ENCODE data around the gene NFKB1. TPM values are rescaled to one million over a fixed set of nuclear protein-coding genes. Genes with fewer than 3 reads are reported as not detected.

NFKB1 gene
- total and polyA plus RNA-seq, 10 of the 15 experiments (the other 5 are each of a cell fraction or from before 2014, with no cell fraction given) = 8.7 to 110 (median 57.3) TPM

- Histone ChIP-seq H3K36me3 (ENCODE audit: control insufficient read depth in 2 of 2, insufficient read depth in 2 of 2, low read length in 1 of 2) (no peaks in the 10 kb centered on the region), H3K9me3 (replicated peaks; ENCODE audit: control insufficient read depth, insufficient read depth, low read length) (no peaks in the 10 kb centered on the region), H3K27me3 (replicated peaks in 1 of 2; ENCODE audit: control insufficient read depth in 2 of 2, insufficient read depth in 2 of 2, low read length in 1 of 2) (no peaks in the 10 kb centered on the region; a peak in 1 of 4 replicates), H3K27ac (ENCODE audit: control insufficient read depth, insufficient read depth) (no peak overlapping the region), H3K9ac (ENCODE audit: control insufficient read depth, insufficient read depth, low read length) (no peak overlapping the region), H3K79me2 (ENCODE audit: control insufficient read depth, insufficient read depth, low read length) (no peaks in the 10 kb centered on the region), H2AFZ (ENCODE audit: control insufficient read depth, low read depth, low read length) (no peak overlapping the region), H3K4me3 (no peak overlapping the region), H3K4me2 (ENCODE audit: control insufficient read depth, insufficient read depth) (no peak overlapping the region), H3K4me1 (ENCODE audit: control insufficient read depth, insufficient read depth, low read length) (no peaks in the 10 kb centered on the region), H4K20me1 (ENCODE audit: control insufficient read depth, insufficient read depth) (no peaks in the 10 kb centered on the region)
- ChIA-PET POLR2A (interaction anchor here (0.8 kb wide), 1 partner anchor 132 kb away, joined by 3 read pairs; no protein-coding TSS in a partner anchor), CTCF (interaction anchor here (1.2 to 1.8 kb wide), 2 partner anchors 8 to 23 kb away, joined by 3 to 7 read pairs; no protein-coding TSS in a partner anchor), RAD21 (ENCODE audit: unreplicated experiment) (interaction anchor here (0.8 to 1.0 kb wide), 2 partner anchors 155 to 172 kb away, joined by 3 to 6 read pairs; no protein-coding TSS in a partner anchor), SMC1A (ENCODE audit: uncharacterized antibody, unreplicated experiment) (interaction anchor here (1.2 kb wide), 1 partner anchor 165 kb away, joined by 6 read pairs; no protein-coding TSS in a partner anchor)
- DNase-seq (ENCODE audit: low read depth, low spot score) = no peak
- TF ChIP-seq ZZZ3 (IDR thresholded peaks at IDR 0.05; ENCODE audit: control insufficient read depth, insufficient read length, low read depth) = no peak
- no peak for TF ChIP-seq MTA2 (IDR thresholded peaks at IDR 0.05; ENCODE audit: low read depth)
- TF ChIP-seq RCOR1 (conservative IDR thresholded peaks at IDR 0.05; ENCODE audit: low read depth, low read length) = no peak
- TF ChIP-seq GATAD2B (conservative IDR thresholded peaks at IDR 0.05; ENCODE audit: low read depth) = no peak
- no peak for TF ChIP-seq ASH2L (IDR thresholded peaks at IDR 0.05; ENCODE audit: borderline replicate concordance, low read depth)
- no peak for TF ChIP-seq SUZ12 (IDR thresholded peaks at IDR 0.05; ENCODE audit: unreplicated experiment)
- TF ChIP-seq, protein P1, sequence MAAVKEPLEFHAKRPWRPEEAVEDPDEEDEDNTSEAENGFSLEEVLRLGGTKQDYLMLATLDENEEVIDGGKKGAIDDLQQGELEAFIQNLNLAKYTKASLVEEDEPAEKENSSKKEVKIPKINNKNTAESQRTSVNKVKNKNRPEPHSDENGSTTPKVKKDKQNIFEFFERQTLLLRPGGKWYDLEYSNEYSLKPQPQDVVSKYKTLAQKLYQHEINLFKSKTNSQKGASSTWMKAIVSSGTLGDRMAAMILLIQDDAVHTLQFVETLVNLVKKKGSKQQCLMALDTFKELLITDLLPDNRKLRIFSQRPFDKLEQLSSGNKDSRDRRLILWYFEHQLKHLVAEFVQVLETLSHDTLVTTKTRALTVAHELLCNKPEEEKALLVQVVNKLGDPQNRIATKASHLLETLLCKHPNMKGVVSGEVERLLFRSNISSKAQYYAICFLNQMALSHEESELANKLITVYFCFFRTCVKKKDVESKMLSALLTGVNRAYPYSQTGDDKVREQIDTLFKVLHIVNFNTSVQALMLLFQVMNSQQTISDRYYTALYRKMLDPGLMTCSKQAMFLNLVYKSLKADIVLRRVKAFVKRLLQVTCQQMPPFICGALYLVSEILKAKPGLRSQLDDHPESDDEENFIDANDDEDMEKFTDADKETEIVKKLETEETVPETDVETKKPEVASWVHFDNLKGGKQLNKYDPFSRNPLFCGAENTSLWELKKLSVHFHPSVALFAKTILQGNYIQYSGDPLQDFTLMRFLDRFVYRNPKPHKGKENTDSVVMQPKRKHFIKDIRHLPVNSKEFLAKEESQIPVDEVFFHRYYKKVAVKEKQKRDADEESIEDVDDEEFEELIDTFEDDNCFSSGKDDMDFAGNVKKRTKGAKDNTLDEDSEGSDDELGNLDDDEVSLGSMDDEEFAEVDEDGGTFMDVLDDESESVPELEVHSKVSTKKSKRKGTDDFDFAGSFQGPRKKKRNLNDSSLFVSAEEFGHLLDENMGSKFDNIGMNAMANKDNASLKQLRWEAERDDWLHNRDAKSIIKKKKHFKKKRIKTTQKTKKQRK (IDR thresholded peaks at IDR 0.05; ENCODE audit: low read depth, low read length) = no peak
- no peak for TF ChIP-seq STAT1 (conservative IDR thresholded peaks at IDR 0.05)
- no peak for TF ChIP-seq HCFC1 (IDR thresholded peaks at IDR 0.05; ENCODE audit: low read length)
- TF ChIP-seq BRCA1 (IDR thresholded peaks at IDR 0.05; ENCODE audit: low read depth, low read length) = no peak
- TF ChIP-seq, protein P2, sequence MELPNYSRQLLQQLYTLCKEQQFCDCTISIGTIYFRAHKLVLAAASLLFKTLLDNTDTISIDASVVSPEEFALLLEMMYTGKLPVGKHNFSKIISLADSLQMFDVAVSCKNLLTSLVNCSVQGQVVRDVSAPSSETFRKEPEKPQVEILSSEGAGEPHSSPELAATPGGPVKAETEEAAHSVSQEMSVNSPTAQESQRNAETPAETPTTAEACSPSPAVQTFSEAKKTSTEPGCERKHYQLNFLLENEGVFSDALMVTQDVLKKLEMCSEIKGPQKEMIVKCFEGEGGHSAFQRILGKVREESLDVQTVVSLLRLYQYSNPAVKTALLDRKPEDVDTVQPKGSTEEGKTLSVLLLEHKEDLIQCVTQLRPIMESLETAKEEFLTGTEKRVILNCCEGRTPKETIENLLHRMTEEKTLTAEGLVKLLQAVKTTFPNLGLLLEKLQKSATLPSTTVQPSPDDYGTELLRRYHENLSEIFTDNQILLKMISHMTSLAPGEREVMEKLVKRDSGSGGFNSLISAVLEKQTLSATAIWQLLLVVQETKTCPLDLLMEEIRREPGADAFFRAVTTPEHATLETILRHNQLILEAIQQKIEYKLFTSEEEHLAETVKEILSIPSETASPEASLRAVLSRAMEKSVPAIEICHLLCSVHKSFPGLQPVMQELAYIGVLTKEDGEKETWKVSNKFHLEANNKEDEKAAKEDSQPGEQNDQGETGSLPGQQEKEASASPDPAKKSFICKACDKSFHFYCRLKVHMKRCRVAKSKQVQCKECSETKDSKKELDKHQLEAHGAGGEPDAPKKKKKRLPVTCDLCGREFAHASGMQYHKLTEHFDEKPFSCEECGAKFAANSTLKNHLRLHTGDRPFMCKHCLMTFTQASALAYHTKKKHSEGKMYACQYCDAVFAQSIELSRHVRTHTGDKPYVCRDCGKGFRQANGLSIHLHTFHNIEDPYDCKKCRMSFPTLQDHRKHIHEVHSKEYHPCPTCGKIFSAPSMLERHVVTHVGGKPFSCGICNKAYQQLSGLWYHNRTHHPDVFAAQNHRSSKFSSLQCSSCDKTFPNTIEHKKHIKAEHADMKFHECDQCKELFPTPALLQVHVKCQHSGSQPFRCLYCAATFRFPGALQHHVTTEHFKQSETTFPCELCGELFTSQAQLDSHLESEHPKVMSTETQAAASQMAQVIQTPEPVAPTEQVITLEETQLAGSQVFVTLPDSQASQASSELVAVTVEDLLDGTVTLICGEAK (IDR thresholded peaks at IDR 0.05; ENCODE audit: borderline replicate concordance) = no peak
- TF ChIP-seq NRF1 (conservative IDR thresholded peaks at IDR 0.05; ENCODE audit: low read depth, low read length) = no peak
- TF ChIP-seq, protein P3, sequence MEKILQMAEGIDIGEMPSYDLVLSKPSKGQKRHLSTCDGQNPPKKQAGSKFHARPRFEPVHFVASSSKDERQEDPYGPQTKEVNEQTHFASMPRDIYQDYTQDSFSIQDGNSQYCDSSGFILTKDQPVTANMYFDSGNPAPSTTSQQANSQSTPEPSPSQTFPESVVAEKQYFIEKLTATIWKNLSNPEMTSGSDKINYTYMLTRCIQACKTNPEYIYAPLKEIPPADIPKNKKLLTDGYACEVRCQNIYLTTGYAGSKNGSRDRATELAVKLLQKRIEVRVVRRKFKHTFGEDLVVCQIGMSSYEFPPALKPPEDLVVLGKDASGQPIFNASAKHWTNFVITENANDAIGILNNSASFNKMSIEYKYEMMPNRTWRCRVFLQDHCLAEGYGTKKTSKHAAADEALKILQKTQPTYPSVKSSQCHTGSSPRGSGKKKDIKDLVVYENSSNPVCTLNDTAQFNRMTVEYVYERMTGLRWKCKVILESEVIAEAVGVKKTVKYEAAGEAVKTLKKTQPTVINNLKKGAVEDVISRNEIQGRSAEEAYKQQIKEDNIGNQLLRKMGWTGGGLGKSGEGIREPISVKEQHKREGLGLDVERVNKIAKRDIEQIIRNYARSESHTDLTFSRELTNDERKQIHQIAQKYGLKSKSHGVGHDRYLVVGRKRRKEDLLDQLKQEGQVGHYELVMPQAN (conservative IDR thresholded peaks at IDR 0.05) = no peak
- no peak for TF ChIP-seq IRF5 (IDR thresholded peaks at IDR 0.05; ENCODE audit: borderline replicate concordance)
- ATAC-seq = no peak
- WGBS (ENCODE audit: insufficient coverage, insufficient replicate concordance, low lambda C conversion rate, missing lambda C conversion rate) = 31% methylated on average over 3 of the region's 3 CpGs
- BruUV-seq (replicated peaks) = no TSS peak
- FAIRE-seq = no peak
- intact Hi-C loops (cut with micrococcal nuclease; ENCODE audit: unreplicated experiment) (no loop called here), in situ Hi-C loops (cut with MboI) (no loop called here)
Observed at GRCh38 chr4:102453827-102454226, 47.3 kb upstream of the NFKB1 start.
